B cell (primary cell): Measurements from ENCODE around the gene RMDN2.

Experiments
- CTCF ChIP-seq: fragments of 200-600 bp; IDR thresholded peaks from one replicate; pipeline ENCODE4 v1.8.0; 2022; ENCODE audit warnings: antibody characterized with exemption, mild to moderate bottlenecking
- EZH2 ChIP-seq: IDR thresholded peaks from 2 replicates; pipeline ENCODE4 v1.6.1; 2012; ENCODE audit warnings: borderline replicate concordance, low read depth, mild to moderate bottlenecking, moderate library complexity, low read length; ENCODE audit not compliant: insufficient read depth, poor library complexity, severe bottlenecking

- TF ChIP-seq CTCF = no peak
- TF ChIP-seq EZH2 = no peak
These were observed 44.6 kb downstream of the RMDN2 start for GRCh38 chr2:37969731-37970130.
